HepG2 (cell line): ENCODE measurements around the gene STK25. TPM values are rescaled to one million over a fixed set of nuclear protein-coding genes. Genes with fewer than 3 reads are reported as not detected.

ENCODE experiments used
- ATAC-seq: fragments of 200-7000 bp; cut with Tn5 transposase; 3 replicates; pipeline ENCODE4 v1.9.1; 2020; ENCODE audit warnings: mild to moderate bottlenecking, moderate library complexity
- BruUV-seq: library from RNA; stranded (reverse); fragments of 400-500 nt; replicated peaks from 2 replicates; lab custom pipeline; 2021; lab: Mats Ljungman, UMichigan
- CTCF ChIA-PET: fragments of 300-600 bp; formaldehyde crosslinking; extraction: SDS; loops from one replicate; lab custom pipeline; 2021; ENCODE audit warnings: low total read pairs, inconsistent platforms, low intra/inter-chr PET ratio; lab: Yijun Ruan, JAX
- POLR2A ChIA-PET: fragments of 350-600 bp; sonication (Branson Sonifier 250); formaldehyde crosslinking; loops from one replicate; lab custom pipeline; 2020; ENCODE audit warnings: antibody characterized with exemption, inconsistent platforms; lab: Yijun Ruan, JAX
- DNase-seq: peaks from one replicate; pipeline ENCODE4 v3.0.0-alpha.2; 2015; ENCODE audit warnings: low spot score
- FAIRE-seq: peaks from 3 replicates; lab custom pipeline; 2011; peaks lifted over from hg19 to GRCh38; lab: Jason Lieb, UNC
- H2AFZ ChIP-seq: one replicate; pipeline ENCODE4 v1.6.1; 2011; ENCODE audit warnings: low read length, inconsistent platforms
- H3K27ac ChIP-seq: fragments of 300-600 bp; 3 replicates; pipeline ENCODE4 v1.8.0; 2011; ENCODE audit warnings: mixed run types, mild to moderate bottlenecking, mixed read lengths, low read length, inconsistent platforms; ENCODE audit not compliant: insufficient read depth; ENCODE audit errors: extremely low read length
- H3K27me3 ChIP-seq, 2 experiments: fragments of 200-600 bp in 1 of 2; 2 replicates in 1 of 2; 3 replicates in 1 of 2; pipeline versions ENCODE4 v1.6.0 to v1.8.0; 2011; ENCODE audit warnings: low read length in 2 of 2, mild to moderate bottlenecking in 2 of 2, moderate library complexity in 2 of 2, inconsistent platforms in 1 of 2; ENCODE audit not compliant: insufficient read depth in 2 of 2, control insufficient read depth in 1 of 2
- H3K36me3 ChIP-seq, 2 experiments: fragments of 200-600 bp in 1 of 2; replicated peaks in 1 of 2; 2 replicates in 1 of 2; 3 replicates in 1 of 2; pipeline versions ENCODE4 v1.5.1 to v1.8.0; 2011; ENCODE audit warnings: low read length in 2 of 2, inconsistent platforms in 1 of 2; ENCODE audit not compliant: insufficient read depth in 2 of 2, control insufficient read depth in 1 of 2
- H3K4me1 ChIP-seq: 2 replicates; pipeline ENCODE4 v1.5.1; 2012; ENCODE audit warnings: low read length, inconsistent platforms; ENCODE audit not compliant: insufficient read depth
- H3K4me2 ChIP-seq: 2 replicates; pipeline ENCODE4 v1.6.0; 2011; ENCODE audit warnings: low read depth, low read length, inconsistent platforms
- H3K4me3 ChIP-seq, 3 experiments: fragments of 200-600 bp in 1 of 3; sonication (generic), shearing (Covaris generic) in 1 of 3; replicated peaks in 1 of 3; 2 replicates each; pipeline ENCODE4 v1.5.1; 2011 to 2016; ENCODE audit warnings: low read length in 3 of 3, inconsistent platforms in 2 of 3, low read depth in 2 of 3, mild to moderate bottlenecking in 2 of 3, control low read depth in 1 of 3, mixed read lengths in 1 of 3; ENCODE audit not compliant: insufficient read depth in 1 of 3
- H3K79me2 ChIP-seq: one replicate; pipeline ENCODE4 v1.6.1; 2011; ENCODE audit warnings: low read length, inconsistent platforms; ENCODE audit not compliant: insufficient read depth
- H3K9ac ChIP-seq: 2 replicates; pipeline ENCODE4 v1.6.0; 2011; ENCODE audit warnings: mild to moderate bottlenecking, low read depth, low read length, inconsistent platforms; ENCODE audit not compliant: insufficient read depth
- H3K9me3 ChIP-seq: 2 replicates; pipeline ENCODE4 v1.5.1; 2012; ENCODE audit warnings: mild to moderate bottlenecking, low read length
- H4K20me1 ChIP-seq: 2 replicates; pipeline ENCODE4 v1.6.0; 2011; ENCODE audit warnings: inconsistent platforms, mild to moderate bottlenecking, low read length, moderate library complexity; ENCODE audit not compliant: insufficient read depth
- ELF3 ChIP-seq: IDR thresholded peaks from 2 replicates; pipeline ENCODE4 v1.6.1; 2016; ENCODE audit warnings: missing genetic modification reagents, missing compliant biosample characterization
- GATAD2A ChIP-seq: IDR thresholded peaks from 2 replicates; pipeline ENCODE4 v1.6.1; 2016
- GLI4 ChIP-seq: sonication (generic); formaldehyde crosslinking; IDR thresholded peaks from 2 replicates; pipeline ENCODE4 v1.5.1; 2020; ENCODE audit warnings: missing genetic modification reagents, mild to moderate bottlenecking, moderate library complexity, borderline replicate concordance
- MTF1 ChIP-seq: sonication (generic); formaldehyde crosslinking; IDR thresholded peaks from 2 replicates; pipeline ENCODE4 v1.5.0; 2020; ENCODE audit warnings: missing genetic modification reagents
- NAIF1 ChIP-seq: sonication (generic); formaldehyde crosslinking; IDR thresholded peaks from 2 replicates; pipeline ENCODE4 v1.5.0; 2020; ENCODE audit warnings: mild to moderate bottlenecking, missing genetic modification reagents, borderline replicate concordance
- SUZ12 ChIP-seq: fragments of 150-350 bp; IDR thresholded peaks from 2 replicates; pipeline ENCODE4 v1.6.1; 2014; ENCODE audit warnings: low read depth, low read length
- TMF1 ChIP-seq: sonication (generic); formaldehyde crosslinking; IDR thresholded peaks from 2 replicates; pipeline ENCODE4 v1.8.1; 2022; ENCODE audit warnings: low read depth, missing genetic modification reagents
- ZMYM4 ChIP-seq: sonication (generic); formaldehyde crosslinking; IDR thresholded peaks from 2 replicates; pipeline ENCODE4 v1.8.1; 2023; ENCODE audit warnings: mild to moderate bottlenecking, missing genetic modification reagents
- ZNF562 ChIP-seq: sonication (generic); formaldehyde crosslinking; IDR thresholded peaks from 2 replicates; pipeline ENCODE4 v1.8.0; 2022; ENCODE audit warnings: missing genetic modification reagents, borderline replicate concordance
- ZNF660 ChIP-seq: sonication (generic); formaldehyde crosslinking; IDR thresholded peaks from 2 replicates; pipeline ENCODE4 v1.5.1; 2020; ENCODE audit warnings: mild to moderate bottlenecking, low read depth, missing genetic modification reagents, borderline replicate concordance
- ZNF678 ChIP-seq: sonication (generic); formaldehyde crosslinking; IDR thresholded peaks from 2 replicates; pipeline ENCODE4 v1.4.0; 2020; ENCODE audit warnings: mild to moderate bottlenecking, missing genetic modification reagents
- ZNF720 ChIP-seq: sonication (generic); formaldehyde crosslinking; IDR thresholded peaks from 2 replicates; pipeline ENCODE4 v1.4.0; 2020; ENCODE audit warnings: missing genetic modification reagents
- WGBS: methylation state at CpG from one replicate; pipeline ENCODE4 v1.1.6; 2017; ENCODE audit warnings: low lambda C conversion rate; 5-methylcytosine and 5-hydroxymethylcytosine counted together
- in situ Hi-C: cut with HindIII; loops from 2 replicates; pipeline ENCODE4 v1.10.0; 2017; ENCODE audit warnings: low pct_unique_long_range_greater_than_20kb; ENCODE audit not compliant: extremely low pct_ligation_motif_present
- intact Hi-C: fragments of 100-400 bp; cut with micrococcal nuclease; formaldehyde crosslinking; loops from one replicate; pipeline ENCODE4 v1.10.0; 2022; ENCODE audit not compliant: unreplicated experiment
- polyA plus RNA-seq, 8 experiments: library from polyadenylated mRNA; depleted of rRNA in 3 of 8; stranded (reverse) in 7 of 8; unstranded in 1 of 8; fragments of >200 nt; fragmentation: Illumina TruSeq in 4 of 8; extraction: Trizol in 4 of 8; gene quantifications; 2 replicates each; pipeline versions ENCODE4 v1.2.1 to v1.2.3, GENCODE V29; 2011 to 2016; ENCODE audit warnings: low read depth in 4 of 8, missing spikeins in 1 of 8, mixed read lengths in 1 of 8; ENCODE audit not compliant: insufficient read depth in 1 of 8
- total RNA-seq, 5 experiments: library from RNA; depleted of rRNA; stranded (reverse); fragments of >200 nt; fragmentation: Illumina TruSeq; extraction: Trizol; gene quantifications; 2 replicates each; pipeline ENCODE4 v1.2.3, GENCODE V29; 2016; ENCODE audit warnings: low read depth in 1 of 5
- TF ChIP-seq, protein P1 (sequence below): sonication (generic); formaldehyde crosslinking; IDR thresholded peaks from 2 replicates; pipeline ENCODE4 v1.5.1; 2020; ENCODE audit warnings: mild to moderate bottlenecking, missing genetic modification reagents, borderline replicate concordance

STK25 gene
- total and polyA plus RNA-seq, 2 of the 13 experiments (the other 11 are each of a cell fraction or from before 2014, with no cell fraction given): 177 to 481 TPM

DNA sequence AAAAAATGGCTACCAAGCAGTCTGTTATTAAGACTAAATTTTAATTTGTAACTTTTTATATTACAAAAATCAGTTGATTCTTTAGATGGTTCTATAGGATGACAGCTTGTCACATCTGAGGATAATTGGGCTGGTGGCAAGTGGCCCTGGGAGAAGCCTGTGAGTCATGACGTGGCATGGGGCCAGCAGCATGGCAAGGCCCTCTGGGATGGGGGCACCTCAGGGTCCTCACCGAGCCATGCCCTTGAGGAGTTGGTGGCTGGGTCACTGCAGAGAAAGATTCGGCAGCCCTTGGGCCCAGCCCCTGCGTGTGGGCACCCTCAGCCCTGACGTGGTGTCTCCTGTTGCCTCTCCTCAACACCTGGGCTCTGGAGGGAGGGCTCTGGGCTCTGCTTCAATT lies 49.7 kb downstream of the STK25 start:
- intact Hi-C loops (no loop called here), in situ Hi-C loops (no loop called here)
- WGBS: 82% methylated on average over 3 of the region's 5 CpGs
- CTCF ChIA-PET: no interaction called here
- Histone ChIP-seq H3K4me3 (no peak overlapping the region), H2AFZ (no peak overlapping the region), H3K79me2 (no peaks in the 10 kb centered on the region), H3K4me1 (no peaks in the 10 kb centered on the region), H3K9ac (no peak overlapping the region), H3K9me3 (no peaks in the 10 kb centered on the region), H3K27me3 (no peaks in the 10 kb centered on the region), H3K36me3 (no peaks in the 10 kb centered on the region), H3K4me2 (no peak overlapping the region), H4K20me1 (no peaks in the 10 kb centered on the region), H3K27ac (no peak overlapping the region)
- ATAC-seq: no peak; the same call in 2 of the 3 replicates
- POLR2A ChIA-PET: no interaction called here
- TF ChIP-seq MTF1 (CRISPR knock-in tag): no peak
- TF ChIP-seq ZNF562 (CRISPR knock-in tag): no peak
- no peak for TF ChIP-seq ZNF660 (CRISPR knock-in tag)
- no peak for TF ChIP-seq GLI4
- no peak for TF ChIP-seq ZNF678 (CRISPR knock-in tag)
- TF ChIP-seq TMF1 (CRISPR knock-in tag): no peak
- TF ChIP-seq ELF3 (CRISPR knock-in tag): no peak
- no peak for TF ChIP-seq ZNF720 (CRISPR knock-in tag)
- no peak for TF ChIP-seq GATAD2A (CRISPR knock-in tag)
- TF ChIP-seq NAIF1: no peak
- TF ChIP-seq, protein P1, sequence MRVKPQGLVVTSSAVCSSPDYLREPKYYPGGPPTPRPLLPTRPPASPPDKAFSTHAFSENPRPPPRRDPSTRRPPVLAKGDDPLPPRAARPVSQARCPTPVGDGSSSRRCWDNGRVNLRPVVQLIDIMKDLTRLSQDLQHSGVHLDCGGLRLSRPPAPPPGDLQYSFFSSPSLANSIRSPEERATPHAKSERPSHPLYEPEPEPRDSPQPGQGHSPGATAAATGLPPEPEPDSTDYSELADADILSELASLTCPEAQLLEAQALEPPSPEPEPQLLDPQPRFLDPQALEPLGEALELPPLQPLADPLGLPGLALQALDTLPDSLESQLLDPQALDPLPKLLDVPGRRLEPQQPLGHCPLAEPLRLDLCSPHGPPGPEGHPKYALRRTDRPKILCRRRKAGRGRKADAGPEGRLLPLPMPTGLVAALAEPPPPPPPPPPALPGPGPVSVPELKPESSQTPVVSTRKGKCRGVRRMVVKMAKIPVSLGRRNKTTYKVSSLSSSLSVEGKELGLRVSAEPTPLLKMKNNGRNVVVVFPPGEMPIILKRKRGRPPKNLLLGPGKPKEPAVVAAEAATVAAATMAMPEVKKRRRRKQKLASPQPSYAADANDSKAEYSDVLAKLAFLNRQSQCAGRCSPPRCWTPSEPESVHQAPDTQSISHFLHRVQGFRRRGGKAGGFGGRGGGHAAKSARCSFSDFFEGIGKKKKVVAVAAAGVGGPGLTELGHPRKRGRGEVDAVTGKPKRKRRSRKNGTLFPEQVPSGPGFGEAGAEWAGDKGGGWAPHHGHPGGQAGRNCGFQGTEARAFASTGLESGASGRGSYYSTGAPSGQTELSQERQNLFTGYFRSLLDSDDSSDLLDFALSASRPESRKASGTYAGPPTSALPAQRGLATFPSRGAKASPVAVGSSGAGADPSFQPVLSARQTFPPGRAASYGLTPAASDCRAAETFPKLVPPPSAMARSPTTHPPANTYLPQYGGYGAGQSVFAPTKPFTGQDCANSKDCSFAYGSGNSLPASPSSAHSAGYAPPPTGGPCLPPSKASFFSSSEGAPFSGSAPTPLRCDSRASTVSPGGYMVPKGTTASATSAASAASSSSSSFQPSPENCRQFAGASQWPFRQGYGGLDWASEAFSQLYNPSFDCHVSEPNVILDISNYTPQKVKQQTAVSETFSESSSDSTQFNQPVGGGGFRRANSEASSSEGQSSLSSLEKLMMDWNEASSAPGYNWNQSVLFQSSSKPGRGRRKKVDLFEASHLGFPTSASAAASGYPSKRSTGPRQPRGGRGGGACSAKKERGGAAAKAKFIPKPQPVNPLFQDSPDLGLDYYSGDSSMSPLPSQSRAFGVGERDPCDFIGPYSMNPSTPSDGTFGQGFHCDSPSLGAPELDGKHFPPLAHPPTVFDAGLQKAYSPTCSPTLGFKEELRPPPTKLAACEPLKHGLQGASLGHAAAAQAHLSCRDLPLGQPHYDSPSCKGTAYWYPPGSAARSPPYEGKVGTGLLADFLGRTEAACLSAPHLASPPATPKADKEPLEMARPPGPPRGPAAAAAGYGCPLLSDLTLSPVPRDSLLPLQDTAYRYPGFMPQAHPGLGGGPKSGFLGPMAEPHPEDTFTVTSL (CRISPR knock-in tag): no peak
- no peak for TF ChIP-seq SUZ12
- no peak for TF ChIP-seq ZMYM4 (CRISPR knock-in tag)
- no peak for FAIRE-seq
- no peak for DNase-seq
- BruUV-seq: no TSS peak
